HG02798 (cell line): ENCODE data around the gene DBT.
A peak's percentile ranks its signal among the peaks of the same experiment; 100 is the strongest.
"Not testable (repeated sequence)": the region's sequence is repeated elsewhere in the genome, so short reads cannot be mapped to it uniquely, and the experiment has no call there.

Experiments
- ATAC-seq: cut with Tn5 transposase; IDR thresholded peaks from one replicate; pipeline ENCODE4 v1.9.1; 2021; ENCODE audit warnings: mild to moderate bottlenecking; ENCODE audit not compliant: unreplicated experiment, poor library complexity

DBT gene

DNA sequence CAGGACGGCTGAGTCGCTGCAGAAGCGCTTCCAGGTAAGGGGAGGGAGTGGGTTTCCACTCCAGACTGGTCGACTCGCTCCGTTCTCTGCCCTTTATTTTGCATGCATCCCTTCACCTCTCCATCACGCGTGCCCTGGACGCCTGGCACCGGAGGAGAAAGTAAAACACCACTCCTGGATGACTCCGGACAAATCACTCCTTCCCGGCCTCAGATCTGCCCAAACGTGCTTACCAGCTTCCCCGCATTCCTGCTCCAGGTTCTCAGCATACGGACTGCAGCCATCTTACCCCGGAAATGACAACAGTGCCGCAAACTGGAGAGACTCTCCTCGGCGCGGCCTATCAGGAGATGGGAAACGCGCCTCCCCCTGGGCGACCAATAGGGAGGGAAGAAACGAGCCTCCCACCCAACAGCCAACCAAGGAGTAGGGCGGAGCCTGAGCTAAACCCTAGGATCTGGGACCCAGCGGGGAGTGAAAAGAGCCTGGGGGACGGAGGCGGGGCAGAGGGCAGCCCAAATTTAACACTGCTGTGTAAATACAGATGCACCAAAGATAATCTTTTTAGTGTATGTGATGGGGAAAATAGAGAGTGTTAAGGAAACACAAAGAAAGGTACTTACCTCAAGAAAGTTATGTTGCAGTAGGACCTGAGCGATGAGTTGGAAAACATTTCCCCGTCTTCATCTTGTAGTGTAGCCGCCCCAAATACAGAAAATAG, at the start of gene DBT:
Gene DBT (minus strand): TSS at position 298 of the 721 bp plus-strand sequence. CDS start 14 bp downstream, at position 284.
- peak; percentile 100 for ATAC-seq

DNA sequence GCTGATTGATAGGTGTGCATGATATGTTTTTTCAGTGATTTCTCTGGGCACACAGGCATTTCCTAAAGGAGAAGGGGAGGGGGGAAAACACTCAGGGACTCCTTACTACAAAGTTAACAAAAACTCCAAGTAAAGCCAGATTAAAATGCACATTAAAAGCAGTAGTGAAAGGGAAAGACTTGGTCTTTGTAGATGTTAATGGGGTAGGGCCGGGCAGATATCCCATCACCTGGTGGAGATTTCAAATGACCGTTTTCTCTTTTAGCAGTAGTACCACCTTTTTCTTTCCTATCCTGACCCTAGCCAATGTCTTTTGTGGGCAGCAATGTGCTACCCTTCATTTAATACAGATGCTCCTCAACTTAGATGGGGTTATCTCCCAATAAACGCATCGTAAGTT, 48.9 kb upstream of the DBT start:
- ATAC-seq: no peak

DNA sequence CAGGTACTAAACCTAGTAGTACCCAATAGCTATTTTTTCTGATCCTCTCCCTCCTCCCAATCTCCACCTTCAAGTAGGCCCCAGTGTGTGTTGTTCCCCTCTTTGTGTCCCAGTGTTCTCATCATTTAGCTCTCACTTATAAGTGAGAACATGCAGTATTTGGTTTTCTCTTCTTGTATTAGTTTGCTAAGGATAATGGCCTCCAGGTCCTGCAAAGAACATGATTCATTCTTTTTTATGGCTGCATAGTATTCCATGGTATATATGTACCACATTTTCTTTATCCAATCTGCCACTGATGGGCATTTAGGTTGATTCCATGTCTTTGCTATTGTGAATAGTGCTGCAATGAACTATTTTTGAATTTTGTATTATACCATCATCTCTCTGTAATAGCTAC, 47.4 kb upstream of the DBT start:
- ATAC-seq: not testable (repeated sequence)

DNA sequence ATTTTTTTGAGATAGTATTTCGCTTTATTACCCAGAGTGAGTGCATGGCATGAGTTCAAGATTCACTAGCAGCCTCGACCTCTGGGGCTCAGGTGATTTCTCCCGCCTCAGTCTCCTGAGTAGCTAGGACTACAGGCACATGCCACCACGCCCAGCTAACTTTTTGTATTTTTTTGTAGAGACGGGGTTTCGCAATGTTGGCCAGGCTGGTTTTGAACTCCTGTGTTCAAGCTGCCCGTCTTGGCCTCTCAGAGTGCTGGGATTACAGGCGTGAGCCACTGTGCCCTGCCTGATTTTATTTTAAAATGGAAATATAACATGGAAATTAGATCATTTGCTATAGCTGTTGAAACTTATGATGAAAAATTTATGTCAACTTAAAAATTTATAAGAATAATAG, 46.5 kb upstream of the DBT start:
- no peak for ATAC-seq

DNA sequence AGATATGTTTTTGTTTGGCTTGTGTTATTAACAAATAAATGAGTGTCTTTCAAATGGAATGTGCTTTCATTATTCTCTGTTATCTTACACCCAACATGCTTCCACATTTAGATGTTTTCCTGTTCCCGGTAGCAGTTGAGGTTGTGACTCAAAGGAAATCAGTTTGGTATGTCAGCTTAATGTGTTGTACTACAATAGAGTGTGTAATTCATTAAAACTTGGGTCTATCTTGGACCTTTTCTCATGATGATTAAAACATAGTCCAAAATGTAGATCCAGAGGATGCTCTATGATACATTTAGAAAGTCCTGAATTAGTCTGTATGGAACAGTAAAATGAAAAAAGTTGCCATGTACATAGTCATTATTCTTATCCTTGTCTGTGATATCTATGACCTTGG, 43.1 kb upstream of the DBT start:
- ATAC-seq: no peak

DNA sequence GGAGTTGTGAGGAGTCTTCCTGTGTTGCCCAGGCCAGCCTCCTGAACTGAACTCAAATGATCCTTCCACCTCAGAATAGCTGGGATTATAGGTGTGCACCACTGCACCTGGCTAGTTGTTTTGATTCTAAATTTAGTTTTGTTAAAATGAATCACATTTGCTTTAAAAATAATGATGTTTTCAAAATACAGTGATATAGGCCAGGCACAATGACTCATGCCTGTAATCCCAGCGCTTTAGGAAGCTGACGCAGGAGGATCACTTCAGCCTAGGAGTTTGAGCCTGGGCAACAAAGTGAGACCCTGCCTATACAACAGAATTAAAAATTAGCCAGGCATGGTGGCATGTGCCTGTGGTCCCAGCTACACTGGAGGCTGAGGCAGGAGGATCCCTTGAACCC, 40.7 kb upstream of the DBT start:
- ATAC-seq: no peak

DNA sequence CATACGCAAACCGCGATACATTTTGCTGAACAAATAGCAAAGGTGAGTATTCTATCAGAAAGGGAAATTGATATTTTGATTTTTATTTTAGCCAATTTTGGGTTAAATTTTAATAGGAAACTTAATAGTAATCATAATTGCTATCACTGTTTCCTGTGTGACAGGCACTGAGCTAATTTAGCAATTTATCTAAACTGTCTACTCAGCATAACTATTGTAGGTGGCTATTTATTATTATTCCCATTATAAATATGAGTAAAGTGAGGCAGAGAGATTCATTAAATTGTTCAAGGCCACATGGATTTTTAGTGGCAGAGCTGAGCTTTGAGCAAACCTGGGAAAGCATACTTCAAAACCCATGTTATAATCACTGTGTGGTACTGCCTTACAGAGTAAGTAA, 37.5 kb upstream of the DBT start:
- no peak for ATAC-seq

DNA sequence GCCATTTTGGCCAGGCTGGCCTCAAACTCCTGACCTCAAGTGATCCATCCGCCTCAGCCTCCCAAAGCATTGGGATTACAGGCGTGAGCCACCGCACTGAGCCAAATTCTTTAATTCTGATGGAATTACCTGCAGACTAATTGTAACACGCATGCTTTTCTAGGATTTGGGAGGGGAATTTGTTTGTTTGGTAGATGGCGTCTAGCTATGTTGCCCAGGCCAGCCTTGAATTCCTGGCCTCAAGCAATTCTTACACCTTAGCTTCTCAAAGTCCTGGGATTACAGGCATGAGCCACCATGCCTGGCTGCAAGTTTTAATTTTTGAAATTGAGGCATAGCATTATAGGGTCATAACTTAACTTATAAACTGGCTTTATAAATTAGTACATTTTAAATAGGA, 35.0 kb upstream of the DBT start:
- no peak for ATAC-seq

DNA sequence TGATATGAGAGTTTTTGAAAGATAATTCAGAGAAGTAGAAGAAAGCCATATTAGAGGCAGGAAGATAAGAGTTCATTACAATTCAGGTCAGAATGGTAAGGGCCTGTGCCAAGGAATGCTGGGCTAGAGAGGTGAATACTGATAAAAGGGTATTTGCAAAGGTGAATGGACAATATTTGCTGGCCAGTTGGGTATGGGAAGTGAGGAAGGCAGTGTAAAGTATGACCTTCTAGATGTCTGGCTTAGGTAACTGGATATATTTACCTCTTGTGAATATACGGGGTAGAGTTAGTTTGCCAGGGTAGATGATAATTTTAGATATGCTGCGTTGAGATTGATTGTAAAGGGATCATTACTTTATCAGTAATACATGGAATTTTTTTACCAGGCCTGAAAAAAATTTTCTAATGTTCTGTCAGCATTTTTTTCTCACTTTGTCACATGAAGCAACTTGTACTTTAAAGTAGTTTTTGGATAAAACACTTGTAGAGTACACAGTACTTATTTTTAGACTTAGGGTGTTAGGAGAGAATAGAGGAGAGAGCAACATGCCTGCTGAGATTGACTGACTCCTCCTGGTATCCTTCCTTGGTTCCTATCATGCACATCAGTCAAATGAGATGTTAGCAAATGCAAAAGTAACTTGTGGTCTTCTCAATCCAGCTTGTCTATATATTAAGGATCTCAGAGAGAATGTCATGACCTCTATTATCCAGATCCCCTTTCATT, 30.5 kb upstream of the DBT start:
- no peak for ATAC-seq

DNA sequence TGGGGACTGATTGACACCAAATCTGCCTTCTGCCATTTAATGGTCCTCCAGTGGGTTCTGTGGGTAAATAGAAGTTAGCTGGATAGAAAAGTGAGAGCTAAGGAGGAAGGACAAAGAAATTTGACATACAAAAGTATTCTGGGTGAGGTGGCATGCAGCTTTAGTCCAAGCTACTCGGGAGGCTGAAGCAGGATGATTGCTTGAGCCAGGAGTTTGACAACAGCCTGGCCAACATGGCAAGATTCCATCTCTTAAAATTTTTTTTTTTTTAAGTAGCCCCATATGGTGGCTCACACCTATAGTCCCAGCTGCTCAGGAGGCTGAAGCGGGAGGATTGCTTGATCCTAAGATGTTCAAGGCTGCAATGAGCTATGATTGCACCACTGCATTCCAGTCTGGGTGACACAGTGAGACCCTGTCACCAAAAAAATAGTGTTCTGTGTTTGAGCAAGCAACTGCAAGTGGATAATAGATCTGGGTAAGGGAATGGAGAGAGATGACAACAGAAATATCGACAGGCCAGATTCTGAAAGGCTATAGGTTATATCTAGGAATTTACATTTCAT, 29.8 kb upstream of the DBT start:
- no peak for ATAC-seq

DNA sequence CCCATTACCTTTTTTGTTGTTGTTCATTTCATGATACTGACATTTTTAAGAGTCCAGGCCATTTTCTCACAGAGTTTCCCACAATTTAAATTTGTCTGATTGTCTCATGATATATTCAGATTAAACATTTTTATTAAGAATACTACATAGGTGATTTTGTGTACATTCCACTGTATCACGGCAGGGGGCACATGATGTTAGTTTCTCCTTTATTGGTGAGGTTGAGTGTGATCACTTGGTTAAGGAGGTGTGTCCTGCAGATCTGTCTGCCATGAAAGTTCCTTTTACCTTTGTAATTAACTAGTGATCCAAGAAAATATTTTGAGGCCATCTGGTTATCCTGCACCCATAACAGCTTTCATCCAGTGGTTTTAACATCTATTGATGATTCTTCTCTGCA, 28.2 kb upstream of the DBT start:
- ATAC-seq: no peak

DNA sequence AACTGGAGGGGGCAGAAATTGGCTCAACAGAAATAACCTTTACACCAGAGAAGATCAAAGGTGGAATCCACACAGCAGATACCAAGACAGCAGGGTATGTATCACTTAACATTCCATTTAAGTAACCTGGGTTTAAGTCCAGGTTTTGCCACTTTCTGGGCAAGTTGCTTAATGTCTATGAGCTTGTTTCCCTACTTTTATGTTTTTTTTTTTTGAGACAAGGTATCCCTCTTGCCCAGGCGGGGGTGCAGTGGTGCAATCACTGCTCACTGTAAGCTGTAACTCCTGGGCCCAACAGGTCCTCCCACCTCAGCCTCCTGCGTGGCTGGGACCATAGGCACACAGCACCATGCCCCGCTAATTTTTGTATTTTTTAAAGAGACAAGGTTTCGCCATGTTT, 18.6 kb upstream of the DBT start:
- ATAC-seq: no peak

DNA sequence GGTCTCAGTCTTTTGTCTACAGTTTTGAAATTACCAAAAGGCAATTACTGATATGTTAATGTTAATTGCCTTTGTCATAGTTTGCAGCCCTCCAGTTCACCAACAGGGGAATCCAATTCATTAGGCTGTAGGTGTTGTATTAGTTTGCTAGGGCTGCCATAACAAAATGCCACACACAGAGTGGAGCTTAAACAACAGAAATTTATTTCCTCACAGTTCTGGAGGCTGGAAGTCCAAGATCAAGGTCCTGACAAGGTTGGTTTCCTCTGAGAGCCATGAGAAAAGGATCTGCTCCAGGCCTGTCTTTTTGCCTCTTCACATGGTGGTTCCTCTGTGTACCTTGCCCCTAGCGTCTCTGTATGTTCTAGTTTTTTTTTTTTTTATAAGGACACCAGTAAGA, 17.6 kb upstream of the DBT start:
- ATAC-seq: no peak

DNA sequence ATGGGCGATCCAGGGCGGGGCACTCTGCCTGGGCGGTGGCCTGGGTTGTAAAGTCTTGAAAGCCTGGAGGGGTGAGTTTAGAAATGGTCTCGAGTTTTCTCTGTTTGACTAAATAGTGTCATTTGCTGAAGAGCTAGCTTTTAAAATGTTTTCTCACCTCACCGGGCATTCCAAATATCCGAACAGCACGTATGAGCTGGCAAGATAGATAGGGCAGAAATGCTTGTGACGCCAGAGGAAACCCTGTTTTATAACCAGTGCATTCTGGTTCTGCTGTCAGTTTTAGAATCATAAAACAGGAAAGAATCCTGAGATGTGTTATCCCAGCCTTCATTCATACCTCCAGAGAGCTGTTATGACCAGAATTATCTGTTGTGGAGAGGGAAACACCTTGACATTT, 17.1 kb upstream of the DBT start:
- ATAC-seq: peak; percentile 24

DNA sequence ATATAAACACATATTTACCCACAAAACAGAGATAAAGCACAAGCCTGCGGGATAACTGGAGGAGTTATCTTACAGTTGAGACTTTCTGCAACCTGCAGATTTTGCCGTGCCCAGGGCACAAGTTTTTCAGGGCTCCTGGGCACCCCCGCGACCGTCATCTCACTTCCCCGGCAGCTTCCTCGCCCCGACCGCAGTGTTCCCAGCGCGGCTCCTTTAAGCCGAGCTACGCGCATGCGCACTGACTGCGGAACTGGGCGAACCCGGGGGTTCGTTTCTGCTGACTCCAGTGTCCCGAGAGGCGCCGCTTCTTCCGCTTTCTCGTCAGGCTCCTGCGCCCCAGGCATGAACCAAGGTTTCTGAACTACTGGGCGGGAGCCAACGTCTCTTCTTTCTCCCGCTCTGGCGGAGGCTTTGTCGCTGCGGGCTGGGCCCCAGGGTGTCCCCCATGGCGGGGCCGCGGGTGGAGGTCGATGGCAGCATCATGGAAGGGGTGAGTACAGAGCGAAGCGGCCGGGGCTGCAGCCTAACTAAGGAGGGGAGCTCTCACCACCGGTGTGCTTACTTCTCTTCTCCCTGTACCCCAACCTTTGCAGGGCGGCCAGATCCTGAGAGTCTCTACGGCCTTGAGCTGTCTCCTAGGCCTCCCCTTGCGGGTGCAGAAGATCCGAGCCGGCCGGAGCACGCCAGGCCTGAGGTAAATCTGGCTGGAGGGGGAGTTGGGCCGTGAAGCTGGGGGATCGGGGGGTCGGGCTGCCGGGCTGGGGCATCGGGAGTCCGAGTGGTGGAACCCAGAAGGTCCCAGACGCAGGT, 16.5 kb upstream of the DBT start, which contains the start of gene RTCA:
Gene RTCA (plus strand): TSS at position 286 of the 810 bp plus-strand sequence. CDS start 160 bp downstream, at position 446.
- peak; percentile 98 for ATAC-seq

DNA sequence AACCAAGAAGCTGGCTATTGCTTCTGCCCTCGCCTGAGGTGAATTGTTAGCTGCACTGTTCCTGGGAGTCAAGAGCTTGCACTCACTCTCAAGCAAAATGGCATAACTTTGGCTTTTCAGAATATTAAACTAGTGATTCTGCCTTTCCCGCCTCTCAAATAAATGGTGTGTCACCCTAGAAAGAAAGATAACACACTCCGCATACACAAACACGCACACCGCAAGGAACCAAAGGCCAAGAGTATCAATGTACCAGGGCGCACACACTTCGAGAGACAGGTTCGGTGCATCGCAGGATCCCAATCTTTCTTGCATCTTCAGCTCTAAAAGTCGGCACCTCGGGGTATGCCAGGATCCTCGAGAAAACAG, 15.9 kb upstream of the DBT start:
- ATAC-seq: peak; percentile 31

DNA sequence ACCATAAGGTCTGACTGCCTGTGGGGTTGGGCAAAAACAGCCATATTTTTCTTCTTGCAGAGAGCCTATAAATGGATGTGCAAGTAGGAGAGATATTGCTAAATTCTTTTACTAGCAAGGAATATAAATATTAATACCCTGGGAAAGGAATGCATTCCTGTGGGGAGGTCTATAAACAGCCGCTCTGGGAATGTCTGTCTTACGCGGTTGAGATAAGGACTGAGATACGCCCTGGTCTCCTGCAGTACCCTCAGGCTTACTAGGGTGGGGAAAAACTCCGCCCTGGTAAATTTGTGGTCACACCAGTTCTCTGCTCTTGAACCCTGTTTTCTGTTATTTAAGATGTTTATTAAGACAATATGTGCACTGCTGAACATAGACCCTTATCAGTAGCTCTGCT, 14.4 kb upstream of the DBT start:
- ATAC-seq: not testable (repeated sequence)

DNA sequence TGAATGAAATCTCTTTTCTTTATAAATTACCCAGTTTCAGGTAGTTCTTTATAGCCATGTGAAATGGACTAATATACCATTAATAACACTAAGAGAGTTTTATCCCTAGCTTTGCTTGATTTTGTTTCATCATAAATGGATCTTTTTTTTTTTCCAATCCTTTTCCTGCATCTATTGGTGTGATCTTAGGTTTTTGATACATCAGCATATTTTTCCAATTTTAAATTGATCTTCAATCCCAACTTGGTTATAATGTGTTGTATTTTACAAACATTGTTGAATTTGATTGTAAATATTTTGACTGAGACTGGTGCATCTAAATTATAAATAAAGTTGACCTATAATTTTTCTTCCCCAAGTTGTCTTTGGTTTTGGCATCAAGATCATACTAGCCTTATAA, 12.1 kb upstream of the DBT start:
- no peak for ATAC-seq

DNA sequence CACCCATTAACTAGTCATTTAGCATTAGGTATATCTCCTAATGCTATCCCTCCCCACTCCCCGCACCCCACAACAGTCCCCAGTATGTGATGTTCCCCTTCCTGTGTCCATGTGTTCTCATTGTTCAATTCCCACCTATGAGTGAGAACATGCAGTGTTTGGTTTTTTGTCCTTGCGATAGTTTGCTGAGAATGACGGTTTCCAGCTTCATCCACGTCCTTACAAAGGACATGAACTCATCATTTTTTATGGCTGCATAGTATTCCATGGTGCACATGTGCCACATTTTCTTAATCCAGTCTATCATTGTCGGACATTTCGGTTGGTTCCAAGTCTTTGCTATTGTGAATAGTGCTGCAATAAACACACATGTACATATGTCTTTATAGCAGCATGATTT, 8.8 kb upstream of the DBT start:
- not testable (repeated sequence) for ATAC-seq

DNA sequence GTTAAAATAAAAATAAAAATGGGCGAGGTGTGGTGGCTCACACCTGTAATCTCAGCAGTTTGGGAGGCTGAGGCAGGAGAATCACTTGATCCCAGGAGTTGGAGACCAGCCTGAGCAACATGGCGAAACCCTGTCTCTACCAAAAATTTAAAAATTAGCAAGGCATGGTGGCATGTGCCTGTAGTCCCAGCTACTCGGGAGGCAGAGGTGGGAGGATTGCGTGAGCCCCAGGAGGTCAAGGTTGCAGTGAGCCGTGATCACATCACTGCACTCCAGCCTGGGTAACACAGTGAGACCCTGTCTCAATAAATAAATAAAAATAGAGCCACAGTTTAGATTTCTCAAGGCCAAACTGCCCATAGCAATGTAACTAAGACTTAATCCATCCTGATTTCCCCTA, 6.6 kb upstream of the DBT start:
- not testable (repeated sequence) for ATAC-seq

DNA sequence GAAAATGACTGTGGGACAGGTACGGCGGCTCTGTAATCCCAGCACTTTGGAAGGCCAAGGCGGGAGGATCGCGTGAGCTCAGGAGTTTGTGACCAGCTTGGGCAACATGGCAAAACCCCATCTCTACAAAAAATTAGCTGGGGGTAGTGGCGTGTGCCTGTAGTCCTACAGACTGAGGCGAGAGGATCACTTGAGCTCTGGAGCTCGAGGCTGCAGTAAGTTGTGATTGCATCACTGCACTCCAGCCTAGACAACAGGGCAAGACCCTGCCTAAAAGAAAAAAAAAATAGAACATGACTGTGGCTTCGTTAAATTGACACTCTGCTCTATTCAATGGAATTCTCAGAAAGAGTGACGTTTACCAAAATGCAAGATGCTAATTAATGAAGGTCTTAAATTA, 3.9 kb upstream of the DBT start:
- ATAC-seq: no peak
